Rectal smooth muscle tissue (tissue), 1 donor: ENCODE data around the gene NPW.

ENCODE experiments used
- H3K27ac ChIP-seq: one replicate; pipeline ENCODE4 v1.7.0; 2013; ENCODE audit warnings: low read depth, low read length, inconsistent platforms
- H3K27me3 ChIP-seq: one replicate; pipeline ENCODE4 v1.7.0; 2013; ENCODE audit warnings: low read length; ENCODE audit not compliant: control insufficient read depth, insufficient read depth
- H3K36me3 ChIP-seq: one replicate; pipeline ENCODE4 v1.7.0; 2013; ENCODE audit warnings: low read length; ENCODE audit not compliant: control insufficient read depth, insufficient read depth
- H3K4me1 ChIP-seq: one replicate; pipeline ENCODE4 v1.7.0; 2013; ENCODE audit warnings: low read length; ENCODE audit not compliant: control insufficient read depth, insufficient read depth
- H3K4me3 ChIP-seq: one replicate; pipeline ENCODE4 v1.7.0; 2013; ENCODE audit warnings: low read length
- H3K9ac ChIP-seq: one replicate; pipeline ENCODE4 v1.7.0; 2013; ENCODE audit warnings: low read length

NPW gene

GRCh38 chr16:1989209-1990100, 30.1 kb upstream of the NPW start, which contains the start of gene SYNGR3:
SYNGR3 (plus strand) TSS chr16:1989970; CDS start chr16:1990103, 133 bp downstream.
- no peak within 1 kb of the TSS for H3K27ac ChIP-seq
- no peak within 1 kb of the TSS for H3K9ac ChIP-seq
- peaks cover 24% of the 10 kb centered on the region for H3K27me3 ChIP-seq
- peak within 1 kb of the TSS; percentile 45 for H3K4me3 ChIP-seq
- H3K36me3 ChIP-seq = peaks cover 7% of the 10 kb centered on the region
- peaks cover 7% of the 10 kb centered on the region for H3K4me1 ChIP-seq

DNA sequence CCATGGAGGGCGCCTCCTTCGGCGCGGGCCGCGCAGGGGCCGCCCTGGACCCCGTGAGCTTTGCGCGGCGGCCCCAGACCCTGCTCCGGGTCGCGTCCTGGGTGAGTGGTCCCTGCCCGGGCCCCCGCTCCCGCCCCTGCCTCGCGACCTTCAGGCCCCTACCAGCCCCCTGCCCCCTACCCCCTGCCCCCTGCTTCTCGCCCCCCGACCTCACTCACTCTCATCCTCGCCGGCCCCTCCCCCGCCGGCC, 29.6 kb upstream of the NPW start:
- H3K27ac ChIP-seq = no peak overlapping the region
- peaks cover 7% of the 10 kb centered on the region for H3K36me3 ChIP-seq
- H3K4me3 ChIP-seq = no peak overlapping the region
- H3K9ac ChIP-seq = no peak overlapping the region
- H3K4me1 ChIP-seq = peaks cover 2% of the 10 kb centered on the region
- H3K27me3 ChIP-seq = peaks cover 24% of the 10 kb centered on the region

GRCh38 chr16:1990351-1991134, 29.0 kb upstream of the NPW start:
- peaks cover 24% of the 10 kb centered on the region for H3K27me3 ChIP-seq
- H3K36me3 ChIP-seq = peaks cover 7% of the 10 kb centered on the region
- H3K4me3 ChIP-seq = peak overlapping the region; percentile 45

DNA sequence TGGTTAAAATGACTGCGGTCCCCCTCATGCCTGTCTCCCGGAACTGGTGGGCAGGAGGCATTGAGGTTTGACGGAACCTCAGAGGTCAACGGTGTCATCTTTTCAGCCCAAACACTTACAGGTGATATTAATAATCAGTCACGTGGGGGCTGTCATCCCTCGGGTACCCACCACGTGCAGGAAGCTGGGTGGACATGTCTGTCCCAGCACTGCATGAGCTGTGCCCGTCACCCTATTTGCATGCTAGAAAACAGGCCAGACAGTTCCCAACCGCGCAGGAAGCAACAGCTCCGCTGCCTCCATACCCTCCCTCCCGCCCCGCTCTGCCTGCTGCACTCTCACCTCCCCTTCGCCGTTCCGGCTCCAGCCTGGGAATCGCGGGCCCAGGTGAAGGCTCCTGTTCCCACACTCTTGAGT, 28.4 kb upstream of the NPW start:
- Histone ChIP-seq H3K27me3 (peaks cover 24% of the 10 kb centered on the region), H3K4me1 (no peaks in the 10 kb centered on the region), H3K36me3 (peaks cover 7% of the 10 kb centered on the region), H3K9ac (no peak overlapping the region), H3K4me3 (peak overlapping the region; percentile 51), H3K27ac (no peak overlapping the region)

More at GRCh38 chr16:1990351-1991134, 29.0 kb upstream of the NPW start:
- no peak overlapping the region for H3K27ac ChIP-seq
- H3K4me1 ChIP-seq = no peaks in the 10 kb centered on the region
- no peak overlapping the region for H3K9ac ChIP-seq

DNA sequence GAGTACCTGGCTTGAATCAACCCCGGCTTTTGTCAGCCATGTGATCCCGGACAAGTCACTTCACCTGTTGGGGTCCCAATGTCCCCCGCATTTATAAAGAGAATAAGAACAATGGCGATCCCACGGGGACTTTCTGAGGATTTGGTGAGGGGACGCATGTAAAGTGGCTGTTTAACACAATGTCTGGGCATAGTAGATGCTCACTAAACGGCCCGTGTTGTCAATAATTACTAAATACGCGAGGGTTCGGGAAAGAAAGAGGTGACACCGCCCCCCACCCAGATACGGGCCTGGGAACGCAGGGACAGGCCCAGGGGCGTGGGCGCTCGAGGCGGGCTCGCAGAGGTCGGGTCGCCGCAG, 28.0 kb upstream of the NPW start:
- Histone ChIP-seq H3K4me1 (no peaks in the 10 kb centered on the region), H3K27ac (no peak overlapping the region)

DNA sequence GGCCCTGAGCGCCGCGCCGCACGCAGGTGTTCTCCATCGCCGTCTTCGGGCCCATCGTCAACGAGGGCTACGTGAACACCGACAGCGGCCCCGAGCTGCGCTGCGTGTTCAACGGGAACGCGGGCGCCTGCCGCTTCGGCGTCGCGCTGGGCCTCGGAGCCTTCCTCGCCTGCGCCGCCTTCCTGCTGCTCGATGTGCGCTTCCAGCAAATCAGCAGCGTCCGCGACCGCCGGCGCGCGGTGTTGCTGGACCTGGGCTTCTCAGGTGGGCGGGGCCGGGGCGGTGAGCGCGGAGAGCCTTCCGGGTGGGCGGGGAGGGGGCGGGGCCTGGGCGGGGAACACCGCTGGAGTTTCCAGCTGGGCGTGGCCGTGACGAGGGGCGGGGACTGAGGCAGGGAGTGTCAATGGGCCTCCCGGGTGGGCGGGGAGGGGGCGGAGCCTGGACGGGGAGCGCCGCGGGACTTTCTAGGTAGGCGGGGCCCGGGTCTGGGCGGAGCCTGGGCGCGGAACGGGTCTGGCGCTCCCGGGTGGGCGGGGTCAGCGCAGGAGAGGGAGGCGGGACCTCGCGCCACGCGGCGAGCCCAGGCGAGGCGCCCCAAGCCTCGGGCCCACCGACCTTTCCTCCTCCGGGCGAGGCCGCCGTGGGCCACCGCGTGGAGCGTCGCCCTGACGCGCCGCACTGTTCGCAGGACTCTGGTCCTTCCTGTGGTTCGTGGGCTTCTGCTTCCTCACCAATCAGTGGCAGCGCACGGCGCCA, 27.5 kb upstream of the NPW start:
- no peak overlapping the region for H3K9ac ChIP-seq
- no peak overlapping the region for H3K27ac ChIP-seq
- peaks cover 1% of the 10 kb centered on the region for H3K4me1 ChIP-seq
- H3K4me3 ChIP-seq = peak overlapping the region; percentile 51
- H3K36me3 ChIP-seq = peaks cover 1% of the 10 kb centered on the region
- peaks cover 24% of the 10 kb centered on the region for H3K27me3 ChIP-seq

More for the DNA sequence above, 28.0 kb upstream of the NPW start:
- H3K9ac ChIP-seq = no peak overlapping the region
- H3K36me3 ChIP-seq = peaks cover 3% of the 10 kb centered on the region
- H3K4me3 ChIP-seq = peak overlapping the region; percentile 51
- peaks cover 24% of the 10 kb centered on the region for H3K27me3 ChIP-seq

DNA sequence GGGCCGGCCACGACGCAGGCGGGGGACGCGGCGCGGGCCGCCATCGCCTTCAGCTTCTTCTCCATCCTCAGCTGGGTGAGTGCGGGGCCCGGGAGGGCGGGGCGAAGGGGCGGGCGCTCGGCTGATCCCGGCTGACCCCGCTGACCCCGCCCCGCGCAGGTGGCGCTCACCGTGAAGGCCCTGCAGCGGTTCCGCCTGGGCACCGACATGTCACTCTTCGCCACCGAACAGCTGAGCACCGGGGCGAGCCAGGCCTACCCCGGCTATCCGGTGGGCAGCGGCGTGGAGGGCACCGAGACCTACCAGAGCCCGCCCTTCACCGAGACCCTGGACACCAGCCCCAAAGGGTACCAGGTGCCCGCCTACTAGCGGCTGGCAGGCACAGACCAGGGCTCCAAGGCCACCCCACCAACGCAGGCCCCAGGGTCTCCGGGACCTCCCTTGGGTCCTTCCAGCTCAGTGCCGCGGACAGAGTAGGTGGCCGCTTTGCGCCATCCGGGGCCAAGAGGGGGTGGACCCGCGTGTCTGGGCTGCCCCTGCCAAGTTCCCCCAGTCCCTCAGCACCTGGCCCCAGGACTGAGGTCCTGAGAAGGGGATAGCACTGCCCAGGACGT, 26.8 kb upstream of the NPW start:
- Histone ChIP-seq H3K4me1 (peaks cover 3% of the 10 kb centered on the region), H3K9ac (no peak overlapping the region), H3K4me3 (no peak overlapping the region), H3K27ac (no peak overlapping the region), H3K27me3 (peaks cover 24% of the 10 kb centered on the region), H3K36me3 (no peaks in the 10 kb centered on the region)

DNA sequence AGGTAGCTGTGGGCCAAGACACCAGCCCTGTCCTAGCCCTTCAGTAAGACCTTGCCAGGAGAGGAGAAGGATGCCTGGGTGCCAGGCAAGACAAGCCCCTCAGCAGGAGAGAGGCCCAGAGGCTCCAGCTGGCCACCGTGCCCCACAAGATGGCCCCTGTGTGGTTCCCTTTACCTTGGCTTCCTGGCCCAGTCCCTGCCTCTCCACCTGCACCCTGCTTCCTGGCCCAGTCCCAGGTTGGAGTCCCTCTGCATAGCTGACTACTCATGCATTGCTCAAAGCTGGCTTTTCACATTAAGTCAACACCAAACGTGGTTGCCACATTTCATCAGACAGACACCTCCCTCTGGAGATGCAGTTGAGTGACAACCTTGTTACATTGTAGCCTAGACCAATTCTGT, 25.9 kb upstream of the NPW start:
- Histone ChIP-seq H3K9ac (no peak overlapping the region), H3K27me3 (peaks cover 22% of the 10 kb centered on the region), H3K4me3 (no peak overlapping the region), H3K27ac (no peak overlapping the region), H3K4me1 (peaks cover 5% of the 10 kb centered on the region), H3K36me3 (peaks cover 3% of the 10 kb centered on the region)

GRCh38 chr16:1997494-1998359, 21.9 kb upstream of the NPW start:
- Histone ChIP-seq H3K4me3 (no peak overlapping the region), H3K4me1 (peaks cover 5% of the 10 kb centered on the region), H3K9ac (no peak overlapping the region), H3K27ac (peak overlapping the region; percentile 47), H3K36me3 (peaks cover 24% of the 10 kb centered on the region), H3K27me3 (no peaks in the 10 kb centered on the region)

DNA sequence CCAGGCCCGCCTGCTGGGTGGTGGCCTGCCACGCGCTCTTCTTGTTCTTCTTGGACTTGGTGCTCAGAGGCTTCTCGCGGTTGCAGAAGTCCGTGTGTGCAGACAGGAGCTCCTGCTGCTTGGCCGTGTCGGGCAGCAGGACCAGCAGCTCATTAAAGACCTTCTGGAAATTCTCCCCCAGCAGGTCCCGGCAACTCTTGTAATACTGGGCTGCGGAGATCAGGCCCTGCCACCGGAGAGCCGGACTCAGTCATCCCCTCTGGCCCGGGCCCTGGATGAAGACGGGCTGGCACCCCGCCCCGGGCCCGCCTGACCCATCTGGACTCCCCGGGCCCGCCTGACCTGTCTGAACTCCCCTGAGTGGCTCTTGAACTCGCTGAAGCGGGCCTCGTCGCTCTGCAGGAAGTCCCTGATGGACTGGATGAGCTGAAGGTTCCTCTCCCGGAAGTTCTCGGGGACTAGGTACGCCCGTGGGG, 21.2 kb upstream of the NPW start:
- Histone ChIP-seq H3K36me3 (peaks cover 29% of the 10 kb centered on the region), H3K27ac (no peak overlapping the region), H3K27me3 (no peaks in the 10 kb centered on the region), H3K4me1 (peaks cover 5% of the 10 kb centered on the region), H3K9ac (no peak overlapping the region), H3K4me3 (no peak overlapping the region)
